ENCODE measurements around the gene DRC1. TPM values are rescaled to one million over a fixed set of nuclear protein-coding genes. Genes with fewer than 3 reads are reported as not detected.
A peak's percentile ranks its signal among the peaks of the same experiment; 100 is the strongest.

The DRC1 gene
- total RNA-seq, 1 donor = 0.36 TPM

DNA sequence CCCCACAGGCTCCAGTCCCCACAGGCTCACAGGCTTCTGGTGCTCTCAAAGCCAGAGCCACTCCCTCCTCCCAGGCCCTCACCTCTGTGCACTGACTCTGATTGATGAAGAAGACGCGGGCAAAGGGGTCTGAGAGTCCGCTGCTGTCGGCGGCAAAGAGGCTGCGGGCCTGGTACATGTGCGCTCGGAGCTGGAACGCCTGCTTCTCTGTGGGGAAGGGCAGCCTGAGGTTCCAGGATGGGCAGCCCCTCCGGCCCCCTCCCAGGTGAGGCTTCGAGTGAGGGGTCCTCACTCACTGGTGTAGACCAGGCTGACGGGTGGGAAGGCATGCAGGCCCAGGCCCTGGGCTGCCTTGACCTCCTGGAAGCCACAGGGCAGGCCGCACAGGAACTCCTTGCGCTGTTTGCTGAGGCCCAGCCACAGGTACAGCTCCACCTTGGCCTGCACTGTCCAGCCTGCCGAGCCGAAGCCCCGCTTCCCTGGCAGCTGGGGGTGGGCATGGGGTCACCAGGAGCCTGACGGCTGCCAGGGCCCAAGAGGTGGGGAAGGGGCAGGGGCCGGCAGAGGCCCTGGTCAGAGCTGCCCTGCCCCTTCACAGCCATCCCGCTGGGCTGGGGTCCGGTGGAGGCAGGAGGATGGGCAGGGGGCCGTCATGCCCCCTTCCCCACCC, 74.2 kb downstream of the DRC1 start:
- Histone ChIP-seq H3K4me2 (ENCODE audit: insufficient read depth, low read length) (no peak overlapping the region), H3K27ac (ENCODE audit: low read depth, low read length) (no peak overlapping the region), H3K79me2 (ENCODE audit: insufficient read depth, low read length) (no peaks in the 10 kb centered on the region), H4K20me1 (ENCODE audit: insufficient read depth, low read length) (no peaks in the 10 kb centered on the region), H2AFZ (ENCODE audit: low read length) (no peak overlapping the region), H3K9me3 (ENCODE audit: low read depth, low read length) (no peaks in the 10 kb centered on the region), H3K4me3 (ENCODE audit: insufficient read depth, low read length) (no peak overlapping the region), H3K27me3 (ENCODE audit: insufficient read depth, low read length) (no peaks in the 10 kb centered on the region), H3K4me1 (ENCODE audit: insufficient read depth, low read length) (no peaks in the 10 kb centered on the region), H3K36me3 (ENCODE audit: insufficient read depth, low read length) (no peaks in the 10 kb centered on the region)
- TF ChIP-seq, protein P1, sequence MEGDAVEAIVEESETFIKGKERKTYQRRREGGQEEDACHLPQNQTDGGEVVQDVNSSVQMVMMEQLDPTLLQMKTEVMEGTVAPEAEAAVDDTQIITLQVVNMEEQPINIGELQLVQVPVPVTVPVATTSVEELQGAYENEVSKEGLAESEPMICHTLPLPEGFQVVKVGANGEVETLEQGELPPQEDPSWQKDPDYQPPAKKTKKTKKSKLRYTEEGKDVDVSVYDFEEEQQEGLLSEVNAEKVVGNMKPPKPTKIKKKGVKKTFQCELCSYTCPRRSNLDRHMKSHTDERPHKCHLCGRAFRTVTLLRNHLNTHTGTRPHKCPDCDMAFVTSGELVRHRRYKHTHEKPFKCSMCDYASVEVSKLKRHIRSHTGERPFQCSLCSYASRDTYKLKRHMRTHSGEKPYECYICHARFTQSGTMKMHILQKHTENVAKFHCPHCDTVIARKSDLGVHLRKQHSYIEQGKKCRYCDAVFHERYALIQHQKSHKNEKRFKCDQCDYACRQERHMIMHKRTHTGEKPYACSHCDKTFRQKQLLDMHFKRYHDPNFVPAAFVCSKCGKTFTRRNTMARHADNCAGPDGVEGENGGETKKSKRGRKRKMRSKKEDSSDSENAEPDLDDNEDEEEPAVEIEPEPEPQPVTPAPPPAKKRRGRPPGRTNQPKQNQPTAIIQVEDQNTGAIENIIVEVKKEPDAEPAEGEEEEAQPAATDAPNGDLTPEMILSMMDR (IDR thresholded peaks at IDR 0.05; ENCODE audit: extremely low read depth, low read depth, low read length) = no peak
- DNase-seq (ENCODE audit: insufficient read length, low spot score, missing footprints) = no peak

DNA sequence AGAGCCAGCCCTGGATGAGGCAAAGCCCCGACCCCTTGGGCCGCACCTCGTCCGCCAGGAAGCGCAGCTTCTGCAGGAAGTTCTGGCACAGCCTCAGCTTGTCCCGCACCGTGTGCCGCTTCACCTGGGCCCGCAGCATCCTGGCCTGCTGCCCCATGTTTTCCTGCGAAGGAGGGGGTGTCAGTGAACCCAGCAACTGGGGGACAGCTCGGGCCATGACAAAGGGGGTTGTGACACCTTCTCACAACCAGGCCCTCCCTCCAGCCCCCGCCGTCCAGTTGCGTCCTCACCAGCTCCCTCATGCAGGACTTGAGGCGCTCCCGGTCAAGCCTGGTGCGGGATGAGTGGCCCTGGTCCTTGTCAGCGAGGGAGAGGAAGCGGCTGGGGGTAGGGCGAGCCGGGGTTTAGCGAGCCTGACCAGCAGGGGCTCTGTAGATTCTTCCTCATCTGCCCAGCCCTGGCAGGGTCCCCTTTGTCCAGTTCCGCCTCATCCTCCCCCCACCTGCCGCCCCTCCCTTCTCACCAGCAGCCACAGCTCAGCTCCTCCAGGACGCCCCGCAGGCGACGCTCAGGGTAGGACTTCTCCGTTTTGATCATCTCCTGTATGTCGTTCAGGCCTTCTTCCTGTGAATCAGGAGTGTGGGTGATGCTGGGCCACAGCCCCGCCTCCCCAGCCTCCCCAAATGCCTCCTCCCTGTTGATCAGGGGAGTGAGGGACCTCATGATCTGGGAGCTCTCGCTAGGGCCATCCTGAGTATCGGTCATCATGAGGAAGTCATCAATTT, 75.6 kb downstream of the DRC1 start:
- Histone ChIP-seq H3K4me2 (ENCODE audit: insufficient read depth, low read length) (no peak overlapping the region), H4K20me1 (ENCODE audit: insufficient read depth, low read length) (no peaks in the 10 kb centered on the region), H3K9me3 (ENCODE audit: low read depth, low read length) (no peaks in the 10 kb centered on the region), H3K79me2 (ENCODE audit: insufficient read depth, low read length) (no peaks in the 10 kb centered on the region), H3K27me3 (ENCODE audit: insufficient read depth, low read length) (no peaks in the 10 kb centered on the region), H3K27ac (ENCODE audit: low read depth, low read length) (no peak overlapping the region), H3K4me1 (ENCODE audit: insufficient read depth, low read length) (no peaks in the 10 kb centered on the region), H3K4me3 (ENCODE audit: insufficient read depth, low read length) (no peak overlapping the region), H3K36me3 (ENCODE audit: insufficient read depth, low read length) (no peaks in the 10 kb centered on the region), H2AFZ (ENCODE audit: low read length) (no peak overlapping the region)
- TF ChIP-seq, protein P1 (IDR thresholded peaks at IDR 0.05; ENCODE audit: extremely low read depth, low read depth, low read length) = no peak
- DNase-seq (ENCODE audit: insufficient read length, low spot score, missing footprints) = no peak

DNA sequence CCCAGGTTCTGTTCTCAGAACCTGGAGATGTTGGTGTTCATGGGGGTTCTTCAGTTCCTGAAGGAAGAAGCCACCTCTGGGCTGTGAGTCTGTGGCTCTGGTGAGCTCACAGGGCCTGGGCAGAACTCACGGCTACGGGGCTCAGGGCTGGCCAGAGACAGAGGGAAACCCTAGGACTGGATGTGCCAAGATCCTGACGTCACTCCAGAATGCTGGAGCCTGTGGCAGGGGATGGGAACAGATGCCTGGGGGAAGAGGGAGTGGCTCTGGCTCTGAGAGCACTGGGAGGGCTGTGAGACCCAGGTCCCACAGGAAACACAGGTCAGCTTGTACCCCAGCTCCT, 76.2 kb downstream of the DRC1 start, which contains the start of gene OTOF:
OTOF (minus strand) TSS at position 214 of the 343 bp plus-strand sequence.
- TF ChIP-seq, protein P1 (IDR thresholded peaks at IDR 0.05; ENCODE audit: extremely low read depth, low read depth, low read length) = no peak
- H3K4me1 ChIP-seq (ENCODE audit: insufficient read depth, low read length) = no peaks in the 10 kb centered on the region
- H3K27me3 ChIP-seq (ENCODE audit: insufficient read depth, low read length) = no peaks in the 10 kb centered on the region
- H3K27ac ChIP-seq (ENCODE audit: low read depth, low read length) = no peak within 1 kb of the TSS
- no peaks in the 10 kb centered on the region for H4K20me1 ChIP-seq (ENCODE audit: insufficient read depth, low read length)
- no peaks in the 10 kb centered on the region for H3K9me3 ChIP-seq (ENCODE audit: low read depth, low read length)
- H3K79me2 ChIP-seq (ENCODE audit: insufficient read depth, low read length) = no peaks in the 10 kb centered on the region
- no peak within 1 kb of the TSS for H2AFZ ChIP-seq (ENCODE audit: low read length)
- no peaks in the 10 kb centered on the region for H3K36me3 ChIP-seq (ENCODE audit: insufficient read depth, low read length)
- H3K4me3 ChIP-seq (ENCODE audit: insufficient read depth, low read length) = no peak within 1 kb of the TSS
- peak; percentile 98 for DNase-seq (ENCODE audit: insufficient read length, low spot score, missing footprints)
- no peak within 1 kb of the TSS for H3K4me2 ChIP-seq (ENCODE audit: insufficient read depth, low read length)

DNA sequence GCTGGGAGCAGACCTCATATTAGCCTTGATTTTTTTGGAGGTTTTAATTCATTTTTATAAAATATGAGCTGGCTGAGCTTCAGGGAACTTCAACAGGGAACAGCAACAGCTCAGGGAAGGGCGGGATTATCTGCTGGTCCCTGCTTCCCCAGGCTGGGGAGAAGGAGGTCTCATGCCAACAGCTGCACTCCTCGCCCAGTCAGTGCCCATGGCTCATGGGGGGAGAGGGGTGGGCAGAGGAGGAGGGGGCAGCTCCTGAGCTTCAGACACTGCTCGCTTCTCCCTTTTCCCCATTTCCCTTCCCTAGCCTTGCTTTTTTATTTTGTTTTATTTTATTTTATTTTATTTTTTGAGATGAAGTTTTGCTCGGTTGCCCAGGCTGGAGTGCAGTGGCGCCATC, 76.6 kb downstream of the DRC1 start:
- H3K79me2 ChIP-seq (ENCODE audit: insufficient read depth, low read length) = no peaks in the 10 kb centered on the region
- no peak overlapping the region for H3K4me3 ChIP-seq (ENCODE audit: insufficient read depth, low read length)
- H3K27ac ChIP-seq (ENCODE audit: low read depth, low read length) = no peak overlapping the region
- H3K4me2 ChIP-seq (ENCODE audit: insufficient read depth, low read length) = no peak overlapping the region
- no peak for DNase-seq (ENCODE audit: insufficient read length, low spot score, missing footprints)
- H4K20me1 ChIP-seq (ENCODE audit: insufficient read depth, low read length) = no peaks in the 10 kb centered on the region
- TF ChIP-seq, protein P1 (IDR thresholded peaks at IDR 0.05; ENCODE audit: extremely low read depth, low read depth, low read length) = no peak
- H2AFZ ChIP-seq (ENCODE audit: low read length) = no peak overlapping the region
- H3K4me1 ChIP-seq (ENCODE audit: insufficient read depth, low read length) = no peaks in the 10 kb centered on the region
- H3K36me3 ChIP-seq (ENCODE audit: insufficient read depth, low read length) = no peaks in the 10 kb centered on the region
- H3K9me3 ChIP-seq (ENCODE audit: low read depth, low read length) = no peaks in the 10 kb centered on the region
- H3K27me3 ChIP-seq (ENCODE audit: insufficient read depth, low read length) = no peaks in the 10 kb centered on the region
